HepG2 (cell line): ENCODE results near the gene IMMT. TPM values are rescaled to one million over a fixed set of nuclear protein-coding genes. Genes with fewer than 3 reads are reported as not detected.

Source experiments
- BRCA1 ChIP-seq: sonication (generic); formaldehyde crosslinking; IDR thresholded peaks from 2 replicates; pipeline ENCODE4 v1.4.0; 2020; ENCODE audit warnings: missing genetic modification reagents
- HMG20B ChIP-seq: conservative IDR thresholded peaks from 2 replicates; pipeline ENCODE4 v1.6.1; 2016; ENCODE audit warnings: missing genetic modification reagents, missing compliant biosample characterization
- LCORL ChIP-seq, 2 experiments: fragments of 450-650 bp in 1 of 2; sonication (generic) in 1 of 2; formaldehyde crosslinking in 1 of 2; IDR thresholded peaks; 2 replicates each; pipeline versions ENCODE4 v1.5.0 to v1.6.1; 2017 to 2020; ENCODE audit warnings: antibody characterized with exemption in 1 of 2, missing genetic modification reagents in 1 of 2
- NR1H2 ChIP-seq: sonication (generic); formaldehyde crosslinking; IDR thresholded peaks from 2 replicates; pipeline ENCODE4 v1.8.1; 2022; ENCODE audit warnings: low read depth, missing genetic modification reagents, borderline replicate concordance
- PAX8 ChIP-seq: sonication (generic); formaldehyde crosslinking; IDR thresholded peaks from 2 replicates; pipeline ENCODE4 v1.8.0; 2022; ENCODE audit warnings: mild to moderate bottlenecking, missing genetic modification reagents, borderline replicate concordance
- SP140L ChIP-seq: sonication (generic); formaldehyde crosslinking; IDR thresholded peaks from 2 replicates; pipeline ENCODE4 v1.4.0; 2020; ENCODE audit warnings: missing genetic modification reagents, borderline replicate concordance
- ZKSCAN1 ChIP-seq: fragments of 150-350 bp; IDR thresholded peaks from 2 replicates; pipeline ENCODE4 v1.6.1; 2014; ENCODE audit warnings: low read length
- ZNF260 ChIP-seq: sonication (generic); formaldehyde crosslinking; IDR thresholded peaks from 2 replicates; pipeline ENCODE4 v1.4.0; 2020; ENCODE audit warnings: missing genetic modification reagents, low read depth, mild to moderate bottlenecking, borderline replicate concordance
- ZNF564 ChIP-seq: sonication (generic); formaldehyde crosslinking; IDR thresholded peaks from 2 replicates; pipeline ENCODE4 v1.8.1; 2023; ENCODE audit warnings: mild to moderate bottlenecking, missing genetic modification reagents
- ZNF569 ChIP-seq: sonication (generic); formaldehyde crosslinking; IDR thresholded peaks from 2 replicates; pipeline ENCODE4 v1.5.0; 2020; ENCODE audit warnings: mild to moderate bottlenecking, missing genetic modification reagents, moderate library complexity, borderline replicate concordance
- ZNF577 ChIP-seq: sonication (generic); formaldehyde crosslinking; IDR thresholded peaks from 2 replicates; pipeline ENCODE4 v1.4.0; 2020; ENCODE audit warnings: mild to moderate bottlenecking, low read depth, missing genetic modification reagents, borderline replicate concordance
- ZNF781 ChIP-seq: sonication (generic); formaldehyde crosslinking; IDR thresholded peaks from 2 replicates; pipeline ENCODE4 v1.5.1; 2020; ENCODE audit warnings: borderline replicate concordance, mild to moderate bottlenecking, missing genetic modification reagents; ENCODE audit errors: not compliant biosample characterization
- polyA plus RNA-seq, 8 experiments: library from polyadenylated mRNA; depleted of rRNA in 3 of 8; stranded (reverse) in 7 of 8; unstranded in 1 of 8; fragments of >200 nt; fragmentation: Illumina TruSeq in 4 of 8; extraction: Trizol in 4 of 8; gene quantifications; 2 replicates each; pipeline versions ENCODE4 v1.2.1 to v1.2.3, GENCODE V29; 2011 to 2016; ENCODE audit warnings: low read depth in 4 of 8, missing spikeins in 1 of 8, mixed read lengths in 1 of 8; ENCODE audit not compliant: insufficient read depth in 1 of 8
- total RNA-seq, 5 experiments: library from RNA; depleted of rRNA; stranded (reverse); fragments of >200 nt; fragmentation: Illumina TruSeq; extraction: Trizol; gene quantifications; 2 replicates each; pipeline ENCODE4 v1.2.3, GENCODE V29; 2016; ENCODE audit warnings: low read depth in 1 of 5
- TF ChIP-seq, protein P1 (sequence below), 2 experiments: fragments of 450-650 bp in 1 of 2; sonication (generic) in 1 of 2; formaldehyde crosslinking in 1 of 2; IDR thresholded peaks; 2 replicates each; pipeline versions ENCODE4 v1.6.1 to v1.8.0; 2016 to 2022; ENCODE audit warnings: antibody characterized with exemption in 1 of 2, mild to moderate bottlenecking in 1 of 2, missing genetic modification reagents in 1 of 2
- TF ChIP-seq, protein P2 (sequence below): sonication (generic); formaldehyde crosslinking; IDR thresholded peaks from 2 replicates; pipeline ENCODE4 v1.4.0; 2020; ENCODE audit warnings: missing genetic modification reagents, mild to moderate bottlenecking, borderline replicate concordance
- TF ChIP-seq, protein P3 (sequence below): sonication (generic); formaldehyde crosslinking; IDR thresholded peaks from 2 replicates; pipeline ENCODE4 v1.5.0; 2020; ENCODE audit warnings: missing genetic modification reagents

Gene IMMT
- total and polyA plus RNA-seq, 2 of the 13 experiments (the other 11 are each of a cell fraction or from before 2014, with no cell fraction given), result 63.5 to 119 TPM

DNA sequence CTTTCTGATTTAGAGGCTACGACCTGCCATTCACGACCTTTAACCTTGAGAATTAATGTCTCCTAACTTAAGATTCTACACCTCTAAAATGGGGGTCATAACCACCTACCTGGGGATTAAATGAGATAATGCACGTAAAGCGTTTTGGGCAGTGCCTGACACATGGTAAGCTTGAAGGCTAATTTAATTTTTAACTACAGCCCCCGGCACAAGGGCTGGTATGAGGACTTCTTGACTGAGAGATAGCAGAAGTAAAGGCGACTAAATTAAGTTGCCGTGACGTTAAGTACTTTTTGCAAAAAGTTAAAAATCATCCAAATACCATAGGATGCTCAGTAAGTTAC, 4.5 kb upstream of the IMMT start (continued):
- no peak for TF ChIP-seq ZNF781 (CRISPR knock-in tag)
- no peak for TF ChIP-seq ZNF260
- TF ChIP-seq, protein P1, sequence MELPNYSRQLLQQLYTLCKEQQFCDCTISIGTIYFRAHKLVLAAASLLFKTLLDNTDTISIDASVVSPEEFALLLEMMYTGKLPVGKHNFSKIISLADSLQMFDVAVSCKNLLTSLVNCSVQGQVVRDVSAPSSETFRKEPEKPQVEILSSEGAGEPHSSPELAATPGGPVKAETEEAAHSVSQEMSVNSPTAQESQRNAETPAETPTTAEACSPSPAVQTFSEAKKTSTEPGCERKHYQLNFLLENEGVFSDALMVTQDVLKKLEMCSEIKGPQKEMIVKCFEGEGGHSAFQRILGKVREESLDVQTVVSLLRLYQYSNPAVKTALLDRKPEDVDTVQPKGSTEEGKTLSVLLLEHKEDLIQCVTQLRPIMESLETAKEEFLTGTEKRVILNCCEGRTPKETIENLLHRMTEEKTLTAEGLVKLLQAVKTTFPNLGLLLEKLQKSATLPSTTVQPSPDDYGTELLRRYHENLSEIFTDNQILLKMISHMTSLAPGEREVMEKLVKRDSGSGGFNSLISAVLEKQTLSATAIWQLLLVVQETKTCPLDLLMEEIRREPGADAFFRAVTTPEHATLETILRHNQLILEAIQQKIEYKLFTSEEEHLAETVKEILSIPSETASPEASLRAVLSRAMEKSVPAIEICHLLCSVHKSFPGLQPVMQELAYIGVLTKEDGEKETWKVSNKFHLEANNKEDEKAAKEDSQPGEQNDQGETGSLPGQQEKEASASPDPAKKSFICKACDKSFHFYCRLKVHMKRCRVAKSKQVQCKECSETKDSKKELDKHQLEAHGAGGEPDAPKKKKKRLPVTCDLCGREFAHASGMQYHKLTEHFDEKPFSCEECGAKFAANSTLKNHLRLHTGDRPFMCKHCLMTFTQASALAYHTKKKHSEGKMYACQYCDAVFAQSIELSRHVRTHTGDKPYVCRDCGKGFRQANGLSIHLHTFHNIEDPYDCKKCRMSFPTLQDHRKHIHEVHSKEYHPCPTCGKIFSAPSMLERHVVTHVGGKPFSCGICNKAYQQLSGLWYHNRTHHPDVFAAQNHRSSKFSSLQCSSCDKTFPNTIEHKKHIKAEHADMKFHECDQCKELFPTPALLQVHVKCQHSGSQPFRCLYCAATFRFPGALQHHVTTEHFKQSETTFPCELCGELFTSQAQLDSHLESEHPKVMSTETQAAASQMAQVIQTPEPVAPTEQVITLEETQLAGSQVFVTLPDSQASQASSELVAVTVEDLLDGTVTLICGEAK (IDR thresholded peaks at IDR 0.05), result no peak
- TF ChIP-seq, protein P1 (CRISPR knock-in tag; IDR thresholded peaks at IDR 0.05), result no peak
- TF ChIP-seq LCORL (IDR thresholded peaks at IDR 0.05), result no peak
- 0 out of 2 replicates have a peak, but pooled peaks have one; percentile 1 for TF ChIP-seq LCORL (CRISPR knock-in tag; IDR thresholded peaks at IDR 0.05)
- 0 out of 2 replicates have a peak, but pooled peaks have one; percentile 9 for TF ChIP-seq ZNF564 (CRISPR knock-in tag)
- no peak for TF ChIP-seq ZNF577
- TF ChIP-seq HMG20B (CRISPR knock-in tag), result no peak
- TF ChIP-seq SP140L (CRISPR knock-in tag), result no peak
- TF ChIP-seq, protein P2, sequence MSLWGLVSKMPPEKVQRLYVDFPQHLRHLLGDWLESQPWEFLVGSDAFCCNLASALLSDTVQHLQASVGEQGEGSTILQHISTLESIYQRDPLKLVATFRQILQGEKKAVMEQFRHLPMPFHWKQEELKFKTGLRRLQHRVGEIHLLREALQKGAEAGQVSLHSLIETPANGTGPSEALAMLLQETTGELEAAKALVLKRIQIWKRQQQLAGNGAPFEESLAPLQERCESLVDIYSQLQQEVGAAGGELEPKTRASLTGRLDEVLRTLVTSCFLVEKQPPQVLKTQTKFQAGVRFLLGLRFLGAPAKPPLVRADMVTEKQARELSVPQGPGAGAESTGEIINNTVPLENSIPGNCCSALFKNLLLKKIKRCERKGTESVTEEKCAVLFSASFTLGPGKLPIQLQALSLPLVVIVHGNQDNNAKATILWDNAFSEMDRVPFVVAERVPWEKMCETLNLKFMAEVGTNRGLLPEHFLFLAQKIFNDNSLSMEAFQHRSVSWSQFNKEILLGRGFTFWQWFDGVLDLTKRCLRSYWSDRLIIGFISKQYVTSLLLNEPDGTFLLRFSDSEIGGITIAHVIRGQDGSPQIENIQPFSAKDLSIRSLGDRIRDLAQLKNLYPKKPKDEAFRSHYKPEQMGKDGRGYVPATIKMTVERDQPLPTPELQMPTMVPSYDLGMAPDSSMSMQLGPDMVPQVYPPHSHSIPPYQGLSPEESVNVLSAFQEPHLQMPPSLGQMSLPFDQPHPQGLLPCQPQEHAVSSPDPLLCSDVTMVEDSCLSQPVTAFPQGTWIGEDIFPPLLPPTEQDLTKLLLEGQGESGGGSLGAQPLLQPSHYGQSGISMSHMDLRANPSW (CRISPR knock-in tag), result 0 out of 2 replicates have a peak, but pooled peaks have one; percentile 10
- no peak for TF ChIP-seq ZNF569
- TF ChIP-seq ZKSCAN1, result no peak
- peak; percentile 27; the same call in 1 of the 2 replicates for TF ChIP-seq BRCA1 (CRISPR knock-in tag)
- TF ChIP-seq PAX8 (CRISPR knock-in tag), result no peak
- TF ChIP-seq, protein P3, sequence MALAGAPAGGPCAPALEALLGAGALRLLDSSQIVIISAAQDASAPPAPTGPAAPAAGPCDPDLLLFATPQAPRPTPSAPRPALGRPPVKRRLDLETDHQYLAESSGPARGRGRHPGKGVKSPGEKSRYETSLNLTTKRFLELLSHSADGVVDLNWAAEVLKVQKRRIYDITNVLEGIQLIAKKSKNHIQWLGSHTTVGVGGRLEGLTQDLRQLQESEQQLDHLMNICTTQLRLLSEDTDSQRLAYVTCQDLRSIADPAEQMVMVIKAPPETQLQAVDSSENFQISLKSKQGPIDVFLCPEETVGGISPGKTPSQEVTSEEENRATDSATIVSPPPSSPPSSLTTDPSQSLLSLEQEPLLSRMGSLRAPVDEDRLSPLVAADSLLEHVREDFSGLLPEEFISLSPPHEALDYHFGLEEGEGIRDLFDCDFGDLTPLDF (CRISPR knock-in tag), result peak; percentile 34; the same call in 1 of the 2 replicates
- no peak for TF ChIP-seq NR1H2 (CRISPR knock-in tag)
